GM18507 (cell line): ENCODE results near the gene RRAD.
"Not testable (repeated sequence)": the region's sequence is repeated elsewhere in the genome, so short reads cannot be mapped to it uniquely, and the experiment has no call there.

ENCODE experiments used
- DNase-seq: peaks from one replicate; pipeline ENCODE4 v3.0.0; 2011; ENCODE audit warnings: low read depth; ENCODE audit not compliant: insufficient read length; ENCODE audit errors: extremely low spot score
- FAIRE-seq: peaks from 2 replicates; lab custom pipeline; 2011; peaks lifted over from hg19 to GRCh38; lab: Jason Lieb, UNC

Gene RRAD

DNA sequence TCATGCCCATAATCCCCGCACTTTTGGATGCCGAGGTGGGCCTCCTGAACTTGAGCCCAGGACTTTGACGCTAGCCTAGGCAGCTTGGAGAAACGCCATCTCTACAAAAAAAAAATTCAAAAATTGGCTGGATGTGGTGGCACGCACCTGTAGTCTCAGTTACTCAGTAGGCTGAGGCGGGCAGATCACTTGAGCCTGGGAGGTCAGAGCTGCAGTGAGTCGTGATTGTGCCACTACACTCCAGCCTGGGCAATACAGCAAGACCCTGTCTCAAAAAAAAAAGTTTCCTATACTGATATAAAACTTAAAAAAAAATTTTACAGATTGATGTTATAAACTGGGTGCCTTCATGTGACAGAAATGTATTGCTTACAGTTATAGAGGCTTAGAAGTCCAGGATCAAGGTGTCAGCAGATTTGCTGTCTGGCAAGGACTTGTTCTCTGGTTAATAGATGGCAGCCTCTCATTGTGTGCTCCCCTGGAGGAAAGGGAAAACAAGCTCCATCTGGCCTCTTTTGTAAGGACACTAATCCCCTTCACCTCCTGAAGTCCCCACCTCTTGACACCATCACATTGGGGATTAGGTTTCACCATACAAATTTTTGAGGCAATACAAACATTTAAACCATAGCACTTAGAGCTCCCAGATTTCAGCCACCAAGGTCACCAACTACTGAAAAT, 27.2 kb upstream of the RRAD start:
- FAIRE-seq = no peak
- no peak for DNase-seq

DNA sequence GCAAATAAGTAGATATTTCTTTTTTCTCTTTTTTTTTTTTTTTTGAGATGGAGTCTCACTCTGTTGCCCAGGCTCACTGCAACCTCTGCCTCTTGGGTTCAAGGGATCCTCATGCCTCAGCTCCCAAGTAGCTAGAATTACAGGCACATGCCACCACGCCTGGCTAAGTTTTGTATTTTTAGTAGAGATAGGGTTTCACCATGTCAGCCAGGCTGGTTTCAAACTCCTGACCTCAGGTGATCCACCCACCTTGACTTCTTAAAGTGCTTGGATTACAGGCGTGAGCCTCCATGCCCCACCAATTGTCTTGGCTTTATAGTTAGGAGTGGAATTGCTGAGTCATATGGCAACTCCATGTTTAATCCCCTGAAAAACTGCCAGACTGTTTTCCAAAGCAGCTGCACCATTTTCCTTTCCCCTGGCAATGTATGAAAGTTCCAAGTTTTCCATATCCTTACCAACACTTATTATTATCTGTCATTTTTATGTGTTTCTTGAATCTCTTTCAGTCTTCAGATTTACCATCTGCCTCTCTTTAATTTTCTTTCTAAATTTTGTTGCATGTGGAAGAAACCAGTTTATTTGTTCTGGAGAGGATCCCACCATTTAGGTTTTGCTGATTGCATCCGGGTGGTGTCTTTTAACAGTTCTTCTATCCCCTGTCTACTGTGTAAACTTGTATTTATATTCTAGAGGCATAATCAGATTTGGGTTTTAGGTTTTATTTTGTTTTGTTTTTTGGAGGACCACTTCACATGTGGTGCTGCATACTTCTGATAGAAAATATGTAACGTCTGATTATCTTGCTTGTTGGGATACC, 25.8 kb upstream of the RRAD start:
- no peak for DNase-seq

GRCh38 chr16:66950437-66950836, 25.1 kb upstream of the RRAD start:
- no peak for DNase-seq

More for the DNA sequence above, 25.8 kb upstream of the RRAD start:
- no peak for FAIRE-seq

GRCh38 chr16:66949472-66949871, 24.1 kb upstream of the RRAD start:
- DNase-seq (no peak), FAIRE-seq (no peak)

More at GRCh38 chr16:66950437-66950836, 25.1 kb upstream of the RRAD start:
- FAIRE-seq = peak; percentile 26

GRCh38 chr16:66948837-66949225, 23.5 kb upstream of the RRAD start:
- FAIRE-seq (no peak), DNase-seq (no peak)

DNA sequence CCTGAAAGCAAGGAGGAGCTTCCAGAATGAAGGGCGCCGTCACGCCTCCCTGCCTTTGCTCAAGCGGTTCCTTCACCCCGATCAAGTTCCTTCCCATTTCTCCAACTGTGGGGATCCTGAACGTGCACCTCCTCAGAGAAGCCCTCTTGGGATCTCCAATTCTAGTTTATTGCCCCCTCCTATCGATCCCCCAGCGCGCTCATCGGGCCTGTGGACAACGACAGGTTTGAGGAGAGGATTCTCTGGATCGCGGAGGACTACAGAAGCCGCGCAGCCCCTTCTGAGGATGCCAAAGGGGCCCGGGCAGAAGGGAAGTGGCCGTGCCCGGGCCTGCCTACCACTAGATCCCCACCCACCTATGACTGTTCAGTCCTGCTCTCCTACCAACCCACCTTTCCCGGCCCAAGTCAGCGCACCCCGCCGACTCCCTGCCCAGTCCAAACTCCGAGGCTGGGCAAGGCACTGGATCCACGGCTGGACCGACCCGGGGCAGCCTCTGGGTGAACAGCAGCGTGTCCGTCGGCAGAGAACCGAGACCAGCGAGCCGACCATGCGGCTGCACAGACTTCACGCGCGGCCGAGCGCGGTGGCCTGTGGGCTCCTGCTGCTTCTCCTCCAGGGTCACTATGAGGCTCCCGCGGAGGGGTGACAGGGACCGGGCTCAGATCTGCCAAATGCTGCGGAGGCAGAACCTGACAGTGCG, 22.9 kb upstream of the RRAD start:
- FAIRE-seq (no peak), DNase-seq (no peak)

DNA sequence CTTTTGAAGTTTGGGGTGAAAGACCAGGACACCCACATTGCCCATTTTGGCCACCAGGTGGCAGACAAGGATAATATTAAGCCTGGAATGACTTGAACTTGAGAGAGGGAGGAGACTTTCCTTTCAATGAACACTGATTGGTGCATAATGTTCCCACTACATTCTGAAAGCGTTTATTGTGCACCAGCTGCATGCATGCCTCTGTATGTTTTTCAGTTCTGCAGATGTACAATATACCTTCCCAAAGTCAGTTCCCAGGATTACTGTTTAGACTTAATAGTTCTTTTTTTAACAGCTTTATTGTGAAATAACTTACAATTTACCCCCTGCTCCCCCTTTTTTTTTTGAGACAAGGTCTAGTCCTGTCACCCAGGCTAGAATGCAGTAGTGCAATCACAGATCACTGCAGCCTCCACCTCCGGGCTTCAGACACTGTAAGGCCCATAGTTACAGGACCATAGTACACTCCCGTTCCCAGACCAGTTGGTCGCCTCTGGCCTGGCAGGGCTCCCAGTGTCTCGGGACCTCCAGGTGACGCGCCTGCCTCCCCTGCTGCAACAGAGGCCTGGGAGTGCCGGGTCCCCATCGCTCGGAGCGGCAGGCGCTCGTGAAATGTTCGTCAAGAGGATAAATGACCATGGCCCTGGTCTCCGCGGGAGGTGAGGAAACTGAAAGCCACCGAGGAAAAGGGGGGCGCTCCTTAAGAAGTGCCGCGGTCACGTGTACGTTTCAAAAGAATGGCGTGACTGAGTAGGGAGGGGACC, 22.1 kb upstream of the RRAD start:
- DNase-seq (peak; percentile 72), FAIRE-seq (peak; percentile 97)

DNA sequence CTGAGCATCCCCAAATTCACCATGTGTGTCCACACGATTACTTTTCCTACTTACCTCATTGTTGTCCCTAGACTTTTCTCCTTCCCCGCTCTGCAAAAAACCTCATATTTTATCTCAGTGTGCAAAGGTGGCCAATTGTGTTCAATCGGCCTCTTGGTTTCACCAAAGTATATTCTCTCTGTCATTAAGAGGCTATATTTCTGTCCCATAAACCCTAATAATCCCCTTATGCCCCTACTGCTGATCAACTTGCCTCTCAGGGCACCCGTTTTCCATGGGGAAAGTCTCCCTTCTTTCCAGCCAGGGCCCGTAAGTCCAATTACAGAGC, 21.6 kb upstream of the RRAD start:
- DNase-seq = no peak
- no peak for FAIRE-seq

DNA sequence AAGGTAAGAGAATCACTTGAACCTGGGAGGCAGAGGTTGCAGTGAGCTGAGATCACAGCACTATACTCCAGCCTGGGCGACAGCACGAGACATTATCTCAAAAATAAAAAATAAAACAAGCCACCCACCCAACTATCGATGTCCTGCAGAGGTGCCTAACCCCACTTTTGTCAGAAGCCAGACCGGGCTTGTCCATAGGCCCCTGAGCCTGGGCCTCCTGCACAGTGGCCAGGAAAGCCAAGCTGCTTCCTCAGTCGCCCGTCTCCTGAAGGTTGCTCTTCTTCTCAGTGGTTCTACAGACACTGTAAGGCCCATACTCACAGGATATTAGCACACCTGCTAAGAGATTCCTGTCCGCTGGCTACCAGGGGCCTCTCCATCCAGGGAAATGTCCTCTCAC, 21.2 kb upstream of the RRAD start:
- DNase-seq (no peak), FAIRE-seq (no peak)

- DNase-seq (no peak), FAIRE-seq (no peak)
These were observed 20.6 kb upstream of the RRAD start for GRCh38 chr16:66945939-66946338.

- not testable (repeated sequence) for DNase-seq, FAIRE-seq
These were observed 19.6 kb upstream of the RRAD start for GRCh38 chr16:66944971-66945370.

GRCh38 chr16:66944054-66944441, 18.7 kb upstream of the RRAD start:
- DNase-seq (no peak), FAIRE-seq (no peak)

- FAIRE-seq (no peak), DNase-seq (no peak)
These were observed 18.2 kb upstream of the RRAD start for GRCh38 chr16:66943426-66944053.

- FAIRE-seq (no peak), DNase-seq (no peak)
These were observed 17.6 kb upstream of the RRAD start for GRCh38 chr16:66942981-66943380.

DNA sequence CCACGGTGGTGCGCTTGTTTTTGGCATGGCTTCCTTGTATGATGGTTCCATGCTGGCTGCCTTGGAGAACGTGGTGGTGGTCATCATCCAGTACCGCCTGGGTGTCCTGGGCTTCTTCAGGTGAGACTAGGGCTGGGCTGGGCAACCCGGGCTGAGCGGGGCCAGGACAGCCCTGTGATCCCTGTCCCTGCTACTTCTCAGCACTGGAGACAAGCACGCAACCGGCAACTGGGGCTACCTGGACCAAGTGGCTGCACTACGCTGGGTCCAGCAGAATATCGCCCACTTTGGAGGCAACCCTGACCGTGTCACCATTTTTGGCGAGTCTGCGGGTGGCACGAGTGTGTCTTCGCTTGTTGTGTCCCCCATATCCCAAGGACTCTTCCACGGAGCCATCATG, 14.9 kb upstream of the RRAD start:
- DNase-seq (no peak), FAIRE-seq (no peak)

- DNase-seq = no peak
These were observed 14.0 kb upstream of the RRAD start for GRCh38 chr16:66939366-66939765.

GRCh38 chr16:66937725-66938337, 12.5 kb upstream of the RRAD start:
- FAIRE-seq (no peak), DNase-seq (no peak)

More at GRCh38 chr16:66939366-66939765, 14.0 kb upstream of the RRAD start:
- FAIRE-seq = no peak

DNA sequence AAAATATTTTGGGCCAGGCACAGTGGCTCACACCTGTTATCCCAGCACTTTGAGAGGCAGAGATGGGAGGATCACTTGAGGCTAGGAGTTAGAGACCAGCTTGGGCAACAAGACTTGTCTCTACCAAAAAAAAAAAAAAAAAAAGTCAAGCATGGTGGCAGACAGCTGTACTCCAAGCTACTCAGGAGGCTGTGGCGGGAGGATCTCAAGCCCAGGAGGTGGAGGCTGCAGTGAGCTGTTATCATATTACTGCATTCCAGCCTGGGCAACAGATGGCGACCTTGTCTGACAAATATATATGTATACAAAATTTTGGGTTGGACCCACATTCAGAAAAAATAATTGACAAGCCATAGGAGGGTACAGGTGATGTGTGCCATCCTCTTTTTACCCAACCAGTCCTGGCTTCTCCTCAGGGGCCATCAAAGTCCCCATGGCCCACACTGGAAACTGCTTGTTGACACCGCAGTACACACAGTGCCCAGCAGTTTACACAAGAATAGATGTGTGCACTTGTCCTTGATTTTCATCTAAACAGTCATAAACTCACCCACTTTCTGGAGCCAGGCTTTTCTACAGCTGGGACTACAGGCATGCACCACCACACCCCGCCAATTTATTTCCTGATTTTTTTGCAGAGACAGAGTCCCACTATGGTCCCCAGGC, 11.7 kb upstream of the RRAD start:
- no peak for FAIRE-seq
- DNase-seq = no peak
